Measurements from ENCODE around the gene SRP68.

Gene SRP68

GRCh38 chr17:75996665-75997590, 75.4 kb downstream of the SRP68 start:
- no peak for DNase-seq

GRCh38 chr17:75995385-75995925, 76.9 kb downstream of the SRP68 start:
- DNase-seq = no peak

GRCh38 chr17:75994802-75995370, 77.4 kb downstream of the SRP68 start:
- DNase-seq = no peak

- DNase-seq = no peak
Observed at GRCh38 chr17:75991396-75991795, 80.9 kb downstream of the SRP68 start.
